Activated T-helper 2 cell treated with anti-CD3 and anti-CD28 coated beads, Interferon-gamma antibody, Interleukin-2, Interleukin-4, amounts not matched to agents 10 μg/mL and 5 μg/mL and 100 μg/mL, durations not matched to agents 14 hours and 24 hours and 36 hours (primary cell): ENCODE results near the gene TNFSF8. TPM values are rescaled to one million over a fixed set of nuclear protein-coding genes. Genes with fewer than 3 reads are reported as not detected.
A peak's percentile ranks its signal among the peaks of the same experiment; 100 is the strongest.

Source experiments
- DNase-seq: peaks from one replicate; pipeline ENCODE4 v3.0.0; 2021; ENCODE audit warnings: low spot score
- H3K27ac Mint-ChIP-seq: one replicate; pipeline ENCODE4 v1.8.0; 2021; ENCODE audit warnings: mixed read lengths
- H3K27me3 Mint-ChIP-seq: one replicate; pipeline ENCODE4 v1.8.0; 2021; ENCODE audit warnings: low read depth, mixed read lengths
- H3K36me3 Mint-ChIP-seq: one replicate; pipeline ENCODE4 v1.8.0; 2021; ENCODE audit warnings: low read depth, mixed read lengths
- H3K4me1 Mint-ChIP-seq: one replicate; pipeline ENCODE4 v1.8.0; 2021; ENCODE audit warnings: low read depth, mixed read lengths
- H3K4me3 Mint-ChIP-seq: one replicate; pipeline ENCODE4 v1.8.0; 2021; ENCODE audit warnings: low read depth, mild to moderate bottlenecking, moderate library complexity, mixed read lengths
- H3K9me3 Mint-ChIP-seq: one replicate; pipeline ENCODE4 v1.8.0; 2021; ENCODE audit warnings: mixed read lengths
- intact Hi-C: fragments of 100-400 bp; cut with micrococcal nuclease; formaldehyde crosslinking; loops from one replicate; pipeline ENCODE4 v1.15.1; 2023
- total RNA-seq: library from RNA; stranded (reverse); gene quantifications from 2 replicates; pipeline ENCODE4 v1.2.3, GENCODE V29; 2022

The TNFSF8 gene
- total RNA-seq, 1 donor from 2014 or later: 73.6 TPM

DNA sequence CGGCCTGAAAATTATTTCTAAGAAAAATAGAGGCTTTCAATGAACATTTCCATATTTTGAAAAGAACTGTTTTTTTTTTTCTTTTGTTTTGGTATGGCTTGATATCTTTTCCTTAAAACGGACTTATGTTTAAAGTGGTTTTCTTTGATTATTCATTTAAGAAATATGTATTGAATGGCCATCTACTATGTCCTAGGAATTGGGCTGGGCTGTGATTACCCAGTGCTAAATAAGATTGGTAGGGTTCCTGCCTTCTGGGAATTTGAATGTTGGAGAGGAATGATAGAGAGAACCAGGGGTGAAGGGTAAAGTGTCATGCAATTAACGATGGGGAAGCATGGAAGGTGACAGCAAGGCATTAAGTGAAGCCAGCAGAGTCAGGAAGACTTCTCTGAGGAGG, 33.2 kb downstream of the TNFSF8 start:
- DNase-seq: no peak
- Mint-ChIP-seq H3K27ac (no peak overlapping the region), H3K27me3 (no peaks in the 10 kb centered on the region), H3K36me3 (peaks cover 37% of the 10 kb centered on the region), H3K4me3 (no peak overlapping the region), H3K4me1 (peaks cover 51% of the 10 kb centered on the region), H3K9me3 (no peaks in the 10 kb centered on the region)
- intact Hi-C loops: loop anchor here (10.0 kb wide), 1 partner anchor 512 kb away; the partner anchor contains the start of gene AKNA

DNA sequence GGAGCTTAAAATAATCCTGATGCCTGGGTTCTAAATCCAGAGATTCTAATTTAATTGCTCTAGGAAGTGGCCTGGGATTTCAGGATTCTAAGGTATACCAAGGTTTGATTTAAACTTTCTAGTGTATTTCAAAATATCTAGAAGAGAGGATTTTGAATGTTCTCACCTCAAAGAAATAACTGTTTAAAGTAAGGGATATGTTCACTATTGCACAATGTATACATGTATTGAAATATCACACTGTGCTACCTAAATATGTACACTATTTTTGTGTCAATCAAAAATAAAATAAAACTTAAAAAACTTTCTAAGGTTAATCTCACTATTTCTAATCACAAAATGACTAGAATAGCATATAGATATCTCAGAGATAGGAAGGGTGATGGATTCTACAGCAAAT, 34.0 kb downstream of the TNFSF8 start:
- Mint-ChIP-seq H3K27ac (no peak overlapping the region), H3K4me3 (no peak overlapping the region), H3K36me3 (peaks cover 40% of the 10 kb centered on the region), H3K9me3 (peaks cover 3% of the 10 kb centered on the region), H3K27me3 (no peaks in the 10 kb centered on the region), H3K4me1 (peaks cover 46% of the 10 kb centered on the region)
- intact Hi-C loops: loop anchor here (10.0 kb wide), 1 partner anchor 512 kb away; the partner anchor contains the start of gene AKNA
- no peak for DNase-seq

DNA sequence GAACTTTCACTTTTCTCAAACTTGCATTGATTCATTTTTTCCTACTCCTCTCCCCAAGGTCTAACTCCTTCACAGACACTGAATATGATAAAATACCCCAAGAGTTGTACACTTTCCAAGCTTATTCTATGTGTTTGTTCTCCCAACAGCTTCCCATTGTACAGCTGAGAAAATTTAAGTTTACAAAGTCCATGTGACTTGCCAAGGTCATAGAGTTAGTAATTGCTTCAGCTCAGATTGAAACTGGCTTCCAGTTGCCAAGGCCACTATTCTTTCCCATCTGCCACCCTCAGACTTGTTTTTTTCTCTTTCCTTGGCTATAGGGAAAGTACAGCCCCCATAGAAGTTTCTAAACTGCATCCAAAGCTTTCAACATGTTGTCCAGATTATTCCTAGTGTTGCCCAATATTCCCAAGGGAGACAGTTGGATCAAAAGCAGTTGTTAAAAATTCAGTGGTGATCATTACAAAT, 34.8 kb downstream of the TNFSF8 start:
- peak overlapping the region; percentile 44 for H3K27ac Mint-ChIP-seq
- intact Hi-C loops: loop anchor here (1.0 to 10.0 kb wide), 6 partner anchors 13 to 511 kb away; partner anchors contain the start of genes AKNA and TNFSF8
- no peaks in the 10 kb centered on the region for H3K27me3 Mint-ChIP-seq

GRCh38 chr9:114894609-114895433, 35.6 kb downstream of the TNFSF8 start:
- intact Hi-C loops: loop anchor here (1.0 to 10.0 kb wide), 9 partner anchors 7 to 510 kb away; partner anchors contain the start of genes AKNA, TNFSF15 and TNFSF8
- peaks cover 52% of the 10 kb centered on the region for H3K36me3 Mint-ChIP-seq
- no peak for DNase-seq
- H3K27me3 Mint-ChIP-seq: no peaks in the 10 kb centered on the region
- peak overlapping the region; percentile 84 for H3K27ac Mint-ChIP-seq
- peaks cover 10% of the 10 kb centered on the region for H3K9me3 Mint-ChIP-seq
- no peak overlapping the region for H3K4me3 Mint-ChIP-seq
- peaks cover 51% of the 10 kb centered on the region for H3K4me1 Mint-ChIP-seq

More for the DNA sequence above, 34.8 kb downstream of the TNFSF8 start:
- Mint-ChIP-seq H3K36me3 (peaks cover 48% of the 10 kb centered on the region), H3K4me3 (no peak overlapping the region), H3K4me1 (peaks cover 46% of the 10 kb centered on the region), H3K9me3 (peaks cover 10% of the 10 kb centered on the region)
- DNase-seq: no peak

DNA sequence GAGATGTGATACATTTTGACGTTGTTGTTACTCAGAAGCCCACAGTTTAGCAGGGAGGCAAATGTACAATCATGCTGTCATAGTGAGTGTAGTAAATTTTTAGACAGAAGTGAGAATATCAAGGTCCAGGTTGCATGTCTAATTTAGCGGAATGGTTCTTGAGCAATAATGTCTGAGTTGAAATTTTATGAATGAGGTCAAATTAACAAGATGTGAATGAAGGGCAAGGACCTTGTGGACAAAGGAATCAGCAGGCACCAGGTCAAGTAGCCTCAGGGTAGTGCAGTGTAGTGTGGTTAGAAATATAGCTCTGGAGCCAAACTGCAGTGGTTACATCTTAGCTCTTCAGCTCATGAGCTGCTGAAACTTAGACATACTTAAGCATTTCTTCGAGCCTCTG, 36.2 kb downstream of the TNFSF8 start:
- intact Hi-C loops: loop anchor here (1.0 to 10.0 kb wide), 8 partner anchors 8 to 509 kb away; partner anchors contain the start of genes AKNA, TNFSF15 and TNFSF8
- H3K4me1 Mint-ChIP-seq: peaks cover 57% of the 10 kb centered on the region

GRCh38 chr9:114893221-114894010, 37.0 kb downstream of the TNFSF8 start:
- DNase-seq: no peak
- H3K36me3 Mint-ChIP-seq: peaks cover 57% of the 10 kb centered on the region
- intact Hi-C loops: loop anchor here (1.0 to 10.0 kb wide), 8 partner anchors 9 to 509 kb away; partner anchors contain the start of genes AKNA, TNFSF15 and TNFSF8
- H3K9me3 Mint-ChIP-seq: peaks cover 10% of the 10 kb centered on the region
- no peaks in the 10 kb centered on the region for H3K27me3 Mint-ChIP-seq
- H3K27ac Mint-ChIP-seq: peak overlapping the region; percentile 84
- peaks cover 63% of the 10 kb centered on the region for H3K4me1 Mint-ChIP-seq
- peak overlapping the region; percentile 47 for H3K4me3 Mint-ChIP-seq

More for the DNA sequence above, 36.2 kb downstream of the TNFSF8 start:
- Mint-ChIP-seq H3K27ac (peak overlapping the region; percentile 84), H3K36me3 (peaks cover 57% of the 10 kb centered on the region), H3K4me3 (peak overlapping the region; percentile 47), H3K9me3 (peaks cover 10% of the 10 kb centered on the region), H3K27me3 (no peaks in the 10 kb centered on the region)
- DNase-seq: no peak

DNA sequence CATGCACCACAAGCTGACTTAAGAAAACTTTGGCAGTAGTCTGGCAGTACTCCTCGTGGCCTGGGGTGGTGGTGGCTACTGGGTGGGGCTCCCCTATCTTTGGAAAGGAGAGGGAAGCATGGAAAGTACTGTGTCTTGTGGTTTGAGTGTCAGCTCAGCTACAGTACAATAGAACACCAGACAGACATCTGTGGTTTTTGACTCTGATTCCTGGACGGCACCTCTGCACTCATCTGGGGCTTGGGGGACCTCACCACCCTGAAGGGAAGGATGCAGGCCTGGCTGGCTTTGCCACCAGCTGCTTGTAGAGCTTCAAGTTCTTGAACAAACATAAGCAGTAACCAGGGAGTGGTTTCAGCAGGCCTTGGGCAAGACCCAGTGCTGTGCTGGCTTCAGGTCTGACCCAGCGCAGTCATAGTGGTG, 40.6 kb downstream of the TNFSF8 start:
- Mint-ChIP-seq H3K4me3 (no peak overlapping the region), H3K27ac (peak overlapping the region; percentile 34), H3K36me3 (peaks cover 52% of the 10 kb centered on the region), H3K4me1 (peaks cover 51% of the 10 kb centered on the region), H3K27me3 (peaks cover 3% of the 10 kb centered on the region), H3K9me3 (peaks cover 25% of the 10 kb centered on the region)
- intact Hi-C loops: loop anchor here (5.0 to 10.0 kb wide), 3 partner anchors 83 to 505 kb away; partner anchors contain the start of genes AKNA and TNFSF15
- no peak for DNase-seq

GRCh38 chr9:114888607-114889006, 41.8 kb downstream of the TNFSF8 start:
- Mint-ChIP-seq H3K27ac (no peak overlapping the region), H3K4me3 (no peak overlapping the region), H3K36me3 (peaks cover 44% of the 10 kb centered on the region), H3K27me3 (peaks cover 3% of the 10 kb centered on the region), H3K4me1 (peaks cover 39% of the 10 kb centered on the region), H3K9me3 (peaks cover 36% of the 10 kb centered on the region)
- intact Hi-C loops: no loop called here
- no peak for DNase-seq

GRCh38 chr9:114887963-114888362, 42.4 kb downstream of the TNFSF8 start:
- no peak for DNase-seq
- Mint-ChIP-seq H3K4me3 (no peak overlapping the region), H3K4me1 (peaks cover 32% of the 10 kb centered on the region), H3K9me3 (peaks cover 38% of the 10 kb centered on the region), H3K36me3 (peaks cover 38% of the 10 kb centered on the region), H3K27me3 (peaks cover 3% of the 10 kb centered on the region), H3K27ac (no peak overlapping the region)
- intact Hi-C loops: no loop called here

- DNase-seq: no peak
- Mint-ChIP-seq H3K36me3 (peaks cover 18% of the 10 kb centered on the region), H3K27me3 (peaks cover 3% of the 10 kb centered on the region), H3K4me3 (no peak overlapping the region), H3K9me3 (peaks cover 28% of the 10 kb centered on the region), H3K4me1 (peaks cover 14% of the 10 kb centered on the region), H3K27ac (no peak overlapping the region)
- intact Hi-C loops: no loop called here
Observed at GRCh38 chr9:114884787-114885452, 45.5 kb downstream of the TNFSF8 start.

GRCh38 chr9:114883709-114884108, 46.7 kb downstream of the TNFSF8 start:
- Mint-ChIP-seq H3K4me3 (no peak overlapping the region), H3K36me3 (peaks cover 12% of the 10 kb centered on the region), H3K27me3 (peaks cover 3% of the 10 kb centered on the region), H3K4me1 (peaks cover 4% of the 10 kb centered on the region), H3K9me3 (peaks cover 28% of the 10 kb centered on the region), H3K27ac (no peak overlapping the region)
- intact Hi-C loops: no loop called here
- DNase-seq: no peak

- Mint-ChIP-seq H3K4me3 (no peak overlapping the region), H3K9me3 (peaks cover 43% of the 10 kb centered on the region), H3K27me3 (no peaks in the 10 kb centered on the region), H3K4me1 (no peaks in the 10 kb centered on the region), H3K36me3 (peaks cover 8% of the 10 kb centered on the region), H3K27ac (no peak overlapping the region)
- intact Hi-C loops: no loop called here
- no peak for DNase-seq
Observed at GRCh38 chr9:114880291-114880745, 50.1 kb downstream of the TNFSF8 start.
